H1 (cell line): ENCODE measurements around the gene NPPA. TPM values are rescaled to one million over a fixed set of nuclear protein-coding genes. Genes with fewer than 3 reads are reported as not detected.

ENCODE experiments used
- CTCF ChIA-PET: fragments of 300-600 bp; sonication (Branson Sonifier 250); formaldehyde crosslinking; loops from one replicate; lab custom pipeline; 2021; ENCODE audit not compliant: partially characterized antibody; lab: Charles Lee
- POLR2A ChIA-PET: fragments of 300-600 bp; sonication (Branson Sonifier 250); formaldehyde crosslinking; loops from one replicate; lab custom pipeline; 2021; ENCODE audit warnings: inconsistent platforms; ENCODE audit not compliant: partially characterized antibody; lab: Charles Lee
- DNase-seq, 2 experiments: peaks; one replicate each; pipeline versions ENCODE4 v3.0.0 to v3.0.0-alpha.2; 2010 to 2022; ENCODE audit warnings: low spot score in 2 of 2, low read depth in 1 of 2, mixed read lengths in 1 of 2
- FAIRE-seq: peaks from 2 replicates; lab custom pipeline; 2011; peaks lifted over from hg19 to GRCh38; lab: Jason Lieb, UNC
- H2AFZ ChIP-seq: 2 replicates; pipeline ENCODE4 v1.8.1; 2012; ENCODE audit warnings: low read length, inconsistent platforms
- H2AK5ac ChIP-seq: 2 replicates; pipeline ENCODE4 v1.6.1; 2013; ENCODE audit warnings: low read depth, low read length
- H2BK120ac ChIP-seq: replicated peaks from 2 replicates; pipeline ENCODE3; 2013; ENCODE audit warnings: low read depth, low read length, inconsistent platforms
- H2BK12ac ChIP-seq: 2 replicates; pipeline ENCODE4 v1.6.1; 2013; ENCODE audit warnings: low read depth, low read length
- H2BK15ac ChIP-seq: 2 replicates; pipeline ENCODE4 v1.6.1; 2013; ENCODE audit warnings: low read length
- H2BK20ac ChIP-seq: 2 replicates; pipeline ENCODE4 v1.6.1; 2013; ENCODE audit warnings: low read length
- H2BK5ac ChIP-seq: 2 replicates; pipeline ENCODE4 v1.6.1; 2013; ENCODE audit warnings: low read depth, low read length
- H3K14ac ChIP-seq: 2 replicates; pipeline ENCODE4 v1.6.1; 2013; ENCODE audit warnings: inconsistent platforms; ENCODE audit not compliant: insufficient read length
- H3K18ac ChIP-seq: 2 replicates; pipeline ENCODE4 v1.6.1; 2013; ENCODE audit warnings: low read length; ENCODE audit errors: extremely low read depth
- H3K23ac ChIP-seq: 2 replicates; pipeline ENCODE4 v1.6.1; 2013; ENCODE audit warnings: inconsistent platforms; ENCODE audit not compliant: insufficient read length
- H3K23me2 ChIP-seq: 2 replicates; pipeline ENCODE4 v1.6.1; 2013; ENCODE audit warnings: low read depth, low read length
- H3K27ac ChIP-seq: 2 replicates; pipeline ENCODE4 v1.6.1; 2011; ENCODE audit warnings: low read depth, low read length, inconsistent platforms
- H3K27me3 ChIP-seq, 4 experiments: replicated peaks in 1 of 4; 1 replicate in 1 of 4; 2 replicates in 3 of 4; pipeline versions ENCODE4 v1.6.1 to v1.8.1; 2011 to 2013; ENCODE audit warnings: low read length in 3 of 4, mild to moderate bottlenecking in 3 of 4, inconsistent platforms in 2 of 4, mixed read lengths in 2 of 4, moderate library complexity in 1 of 4; ENCODE audit not compliant: control insufficient read depth in 3 of 4, insufficient read depth in 3 of 4; ENCODE audit errors: extremely low read depth in 1 of 4
- H3K36me3 ChIP-seq, 4 experiments: 2 replicates each; pipeline versions ENCODE4 v1.6.1 to v1.8.1; 2011 to 2013; ENCODE audit warnings: mild to moderate bottlenecking in 4 of 4, low read length in 3 of 4, moderate library complexity in 2 of 4, control low read depth in 1 of 4, inconsistent platforms in 1 of 4; ENCODE audit not compliant: insufficient read depth in 4 of 4, control insufficient read depth in 2 of 4
- H3K4ac ChIP-seq: replicated peaks from 2 replicates; pipeline ENCODE3; 2013; ENCODE audit warnings: low read length, low read depth, mixed read lengths, inconsistent platforms; ENCODE audit not compliant: insufficient read length
- H3K4me1 ChIP-seq, 4 experiments: replicated peaks in 1 of 4; 1 replicate in 1 of 4; 2 replicates in 3 of 4; pipeline versions ENCODE4 v1.6.1 to v1.8.1; 2011 to 2013; ENCODE audit warnings: low read length in 3 of 4, inconsistent platforms in 2 of 4, mixed read lengths in 1 of 4; ENCODE audit not compliant: insufficient read depth in 4 of 4, control insufficient read depth in 3 of 4
- H3K4me2 ChIP-seq, 2 experiments: 2 replicates each; pipeline versions ENCODE4 v1.6.1 to v1.8.1; 2011 to 2013; ENCODE audit warnings: low read depth in 2 of 2, low read length in 2 of 2, control low read depth in 1 of 2, inconsistent platforms in 1 of 2, mild to moderate bottlenecking in 1 of 2; ENCODE audit not compliant: insufficient read depth in 1 of 2
- H3K4me3 ChIP-seq, 4 experiments: fragments of 200-600, 300-600 bp in 1 of 4; sonication (generic), shearing (Covaris generic), sonication (Bioruptor Twin) in 1 of 4; 2 replicates each; pipeline versions ENCODE4 v1.5.1 to v1.8.1; 2011 to 2016; ENCODE audit warnings: low read length in 4 of 4, low read depth in 3 of 4, control low read depth in 2 of 4, inconsistent platforms in 2 of 4, mild to moderate bottlenecking in 2 of 4, mixed read lengths in 1 of 4, moderate library complexity in 1 of 4; ENCODE audit not compliant: insufficient read depth in 2 of 4; ENCODE audit errors: extremely low read depth in 1 of 4
- H3K56ac ChIP-seq: replicated peaks from 2 replicates; pipeline ENCODE3; 2013; ENCODE audit warnings: low read depth, mild to moderate bottlenecking, mixed read lengths, low read length, inconsistent platforms; ENCODE audit not compliant: insufficient read length
- H3K79me1 ChIP-seq: 2 replicates; pipeline ENCODE4 v1.6.1; 2013; ENCODE audit warnings: low read depth, low read length, control low read depth
- H3K79me2 ChIP-seq, 2 experiments: 2 replicates each; pipeline versions ENCODE4 v1.6.1 to v1.8.1; 2012 to 2013; ENCODE audit warnings: low read length in 2 of 2, mild to moderate bottlenecking in 2 of 2, inconsistent platforms in 1 of 2; ENCODE audit not compliant: insufficient read depth in 2 of 2, control insufficient read depth in 1 of 2
- H3K9ac ChIP-seq, 4 experiments: replicated peaks in 1 of 4; 1 replicate in 1 of 4; 2 replicates in 3 of 4; pipeline versions ENCODE4 v1.6.1 to v1.8.1; 2011 to 2013; ENCODE audit warnings: low read depth in 3 of 4, low read length in 3 of 4, control low read depth in 2 of 4, mild to moderate bottlenecking in 2 of 4, moderate library complexity in 2 of 4, inconsistent platforms in 1 of 4; ENCODE audit errors: extremely low read depth in 1 of 4
- H3K9me3 ChIP-seq, 2 experiments: 2 replicates each; pipeline versions ENCODE4 v1.6.1 to v1.8.1; 2012 to 2013; ENCODE audit warnings: mild to moderate bottlenecking in 2 of 2, moderate library complexity in 2 of 2, control low read depth in 1 of 2, inconsistent platforms in 1 of 2, low read depth in 1 of 2, low read length in 1 of 2, mixed read lengths in 1 of 2; ENCODE audit not compliant: insufficient read depth in 2 of 2
- H4K20me1 ChIP-seq, 2 experiments: replicated peaks in 1 of 2; 2 replicates each; pipeline versions ENCODE3 to v1.8.1; 2011 to 2013; ENCODE audit warnings: inconsistent platforms in 2 of 2, low read length in 2 of 2, mild to moderate bottlenecking in 1 of 2; ENCODE audit not compliant: insufficient read depth in 2 of 2, control insufficient read depth in 1 of 2
- H4K5ac ChIP-seq: 2 replicates; pipeline ENCODE4 v1.6.1; 2013; ENCODE audit warnings: low read length, low read depth, mixed read lengths, inconsistent platforms; ENCODE audit not compliant: insufficient read length
- H4K8ac ChIP-seq: 2 replicates; pipeline ENCODE4 v1.8.0; 2013; ENCODE audit warnings: mild to moderate bottlenecking, moderate library complexity, low read length, inconsistent platforms; ENCODE audit not compliant: insufficient read depth; ENCODE audit errors: extremely low read depth
- H4K91ac ChIP-seq: replicated peaks from 2 replicates; pipeline ENCODE3; 2013; ENCODE audit warnings: low read length, mixed read lengths, inconsistent platforms; ENCODE audit not compliant: insufficient read length
- CBX5 ChIP-seq: fragments of 300-800, 300-1000 bp; sonication (generic); IDR thresholded peaks from 2 replicates; pipeline ENCODE4 v1.7.1; 2016; ENCODE audit warnings: antibody characterized with exemption, low read length, low read depth
- FOSL1 ChIP-seq: IDR thresholded peaks from 2 replicates; pipeline ENCODE4 v1.6.1; 2011; ENCODE audit warnings: mild to moderate bottlenecking, low read depth, low read length, moderate library complexity; ENCODE audit not compliant: insufficient read depth
- HDAC2 ChIP-seq, 2 experiments: fragments of 300-600 bp in 1 of 2; sonication (generic) in 1 of 2; IDR thresholded peaks; 2 replicates each; pipeline ENCODE4 v1.6.1; 2011 to 2012; ENCODE audit warnings: low read depth in 2 of 2, low read length in 2 of 2, mild to moderate bottlenecking in 2 of 2, moderate library complexity in 2 of 2, borderline replicate concordance in 1 of 2, inconsistent platforms in 1 of 2
- SAP30 ChIP-seq: fragments of 300-600 bp; sonication (generic); IDR thresholded peaks from 2 replicates; pipeline ENCODE4 v1.7.1; 2012; ENCODE audit warnings: low read length, moderate library complexity, mild to moderate bottlenecking, inconsistent platforms; ENCODE audit not compliant: insufficient read depth, insufficient replicate concordance
- SIRT6 ChIP-seq: IDR thresholded peaks from one replicate; pipeline ENCODE4 v1.7.1; 2012; ENCODE audit warnings: low read length, inconsistent platforms
- SIX5 ChIP-seq: IDR thresholded peaks from 2 replicates; pipeline ENCODE4 v1.6.1; 2011; ENCODE audit warnings: mild to moderate bottlenecking, low read depth, low read length
- TAF1 ChIP-seq: IDR thresholded peaks from 2 replicates; pipeline ENCODE4 v1.6.1; 2011; ENCODE audit warnings: mild to moderate bottlenecking, low read depth, low read length
- YY1 ChIP-seq: IDR thresholded peaks from 2 replicates; pipeline ENCODE4 v1.6.1; 2011; ENCODE audit warnings: low read depth, mild to moderate bottlenecking, low read length
- WGBS, 2 experiments: shearing (Covaris generic) in 1 of 2; methylation state at CpG; one replicate each; pipeline versions ENCODE4 v1.1.6 to v1.1.7; 2013 to 2015; ENCODE audit warnings: low lambda C conversion rate in 2 of 2, mixed read lengths in 2 of 2, inconsistent platforms in 1 of 2, low coverage in 1 of 2, missing lambda C conversion rate in 1 of 2; ENCODE audit not compliant: insufficient replicate concordance in 2 of 2, insufficient coverage in 1 of 2, insufficient read length in 1 of 2; ENCODE audit errors: extremely low coverage in 1 of 2, missing lambda C conversion rate in 1 of 2; 5-methylcytosine and 5-hydroxymethylcytosine counted together
- polyA plus RNA-seq, 7 experiments: library from polyadenylated mRNA; depleted of rRNA in 3 of 7; stranded (reverse) in 5 of 7; unstranded in 2 of 7; fragments of >200 nt in 5 of 7; fragments of 200-250 nt in 2 of 7; gene quantifications; 1 replicate in 5 of 7; 2 replicates in 1 of 7; 4 replicates in 1 of 7; pipeline versions ENCODE4 v1.2.1 to v1.2.3, GENCODE V29; 2011 to 2013; ENCODE audit warnings: missing spikeins in 2 of 7, mixed read lengths in 2 of 7
- total RNA-seq: library from RNA; stranded (reverse); fragmentation: NEBNext Ultra II Directional; extraction: Animal tissue kit (Norgen Biotek cat#: 25700); gene quantifications from 2 replicates; pipeline ENCODE4 v1.2.1, GENCODE V29; 2021
- TF ChIP-seq, protein P1 (sequence below), 3 experiments: IDR thresholded peaks; 1 replicate in 2 of 3; 2 replicates in 1 of 3; pipeline versions ENCODE4 v1.5.1 to v1.6.1; 2011; ENCODE audit warnings: low read length in 3 of 3, mild to moderate bottlenecking in 3 of 3, inconsistent platforms in 2 of 3, low read depth in 1 of 3, moderate library complexity in 1 of 3; ENCODE audit not compliant: insufficient read depth in 1 of 3; ENCODE audit errors: control extremely low read depth in 1 of 3

NPPA gene
- total and polyA plus RNA-seq, 2 of the 8 experiments (the other 6 are each of a cell fraction or from before 2014, with no cell fraction given), result not detected

GRCh38 chr1:11848373-11848700 is 754 bp upstream of the NPPA start:
- H3K14ac ChIP-seq, result no peak overlapping the region
- FAIRE-seq, result no peak
- H2AK5ac ChIP-seq, result no peak overlapping the region
- no peak overlapping the region for H3K4me3 ChIP-seq
- peaks cover 2 to 19% (median 9%) of the 10 kb centered on the region in 4 experiments; a peak in 5 of 8 replicates for H3K36me3 ChIP-seq
- H3K27me3 ChIP-seq, result no peaks in the 10 kb centered on the region
- no peak overlapping the region for H4K8ac ChIP-seq
- no peaks in the 10 kb centered on the region for H3K4me1 ChIP-seq
- H2BK5ac ChIP-seq, result no peak overlapping the region
- H4K91ac ChIP-seq, result no peak overlapping the region
- H4K20me1 ChIP-seq, result peaks cover 0 to 5% of the 10 kb centered on the region in 2 experiments
- no peak overlapping the region for H3K27ac ChIP-seq
- H3K4me2 ChIP-seq, result no peak overlapping the region
- H3K23ac ChIP-seq, result no peak overlapping the region
- H2BK15ac ChIP-seq, result no peak overlapping the region
- no peak overlapping the region for H3K18ac ChIP-seq
- no peak overlapping the region for H3K4ac ChIP-seq
- no peaks in the 10 kb centered on the region for H3K79me2 ChIP-seq
- no peaks in the 10 kb centered on the region for H3K9me3 ChIP-seq
- H2BK12ac ChIP-seq, result no peak overlapping the region
- no peak overlapping the region for H3K56ac ChIP-seq
- 90% methylated on average over 9 of the region's 9 CpGs; no CpG with 5 or more reads in 1 of the 2 experiments for WGBS, 2 experiments
- H2BK120ac ChIP-seq, result no peak overlapping the region
- CTCF ChIA-PET, result interaction anchor here (0.9 to 3.8 kb wide), 8 partner anchors 9 to 52 kb away, joined by 3 to 18 read pairs (median 6); partner anchors contain the start of gene NPPB
- no peak overlapping the region for H2BK20ac ChIP-seq
- H3K9ac ChIP-seq, result no peak overlapping the region
- H2AFZ ChIP-seq, result no peak overlapping the region
- H3K79me1 ChIP-seq, result no peaks in the 10 kb centered on the region
- POLR2A ChIA-PET, result interaction anchor here (0.9 to 6.6 kb wide), 9 partner anchors 11 to 186 kb away, joined by 3 to 49 read pairs (median 4); partner anchors contain the start of gene MIIP
- no peak for DNase-seq
- no peak overlapping the region for H4K5ac ChIP-seq
- no peak for TF ChIP-seq SIX5
- TF ChIP-seq YY1, result no peak
- TF ChIP-seq, protein P1, sequence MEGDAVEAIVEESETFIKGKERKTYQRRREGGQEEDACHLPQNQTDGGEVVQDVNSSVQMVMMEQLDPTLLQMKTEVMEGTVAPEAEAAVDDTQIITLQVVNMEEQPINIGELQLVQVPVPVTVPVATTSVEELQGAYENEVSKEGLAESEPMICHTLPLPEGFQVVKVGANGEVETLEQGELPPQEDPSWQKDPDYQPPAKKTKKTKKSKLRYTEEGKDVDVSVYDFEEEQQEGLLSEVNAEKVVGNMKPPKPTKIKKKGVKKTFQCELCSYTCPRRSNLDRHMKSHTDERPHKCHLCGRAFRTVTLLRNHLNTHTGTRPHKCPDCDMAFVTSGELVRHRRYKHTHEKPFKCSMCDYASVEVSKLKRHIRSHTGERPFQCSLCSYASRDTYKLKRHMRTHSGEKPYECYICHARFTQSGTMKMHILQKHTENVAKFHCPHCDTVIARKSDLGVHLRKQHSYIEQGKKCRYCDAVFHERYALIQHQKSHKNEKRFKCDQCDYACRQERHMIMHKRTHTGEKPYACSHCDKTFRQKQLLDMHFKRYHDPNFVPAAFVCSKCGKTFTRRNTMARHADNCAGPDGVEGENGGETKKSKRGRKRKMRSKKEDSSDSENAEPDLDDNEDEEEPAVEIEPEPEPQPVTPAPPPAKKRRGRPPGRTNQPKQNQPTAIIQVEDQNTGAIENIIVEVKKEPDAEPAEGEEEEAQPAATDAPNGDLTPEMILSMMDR (IDR thresholded peaks at IDR 0.05; ENCODE audit: control extremely low read depth in 1 of 3, insufficient read depth in 1 of 3, low read depth in 1 of 3, low read length in 3 of 3), result no peak
- TF ChIP-seq FOSL1, result no peak
- TF ChIP-seq HDAC2 (IDR thresholded peaks at IDR 0.05; ENCODE audit: borderline replicate concordance in 1 of 2, low read depth in 2 of 2, low read length in 2 of 2), result no peak
- TF ChIP-seq CBX5, result no peak
- TF ChIP-seq SIRT6, result no peak
- TF ChIP-seq TAF1, result no peak
- no peak for TF ChIP-seq SAP30
- H3K23me2 ChIP-seq, result no peaks in the 10 kb centered on the region
